HG03432 (cell line): ENCODE data around the gene CSF2RB.
A peak's percentile ranks its signal among the peaks of the same experiment; 100 is the strongest.
"Not testable (repeated sequence)": the region's sequence is repeated elsewhere in the genome, so short reads cannot be mapped to it uniquely, and the experiment has no call there.

Experiments used
- ATAC-seq: cut with Tn5 transposase; IDR thresholded peaks from one replicate; pipeline ENCODE4 v1.9.1; 2021; ENCODE audit warnings: mild to moderate bottlenecking, moderate library complexity; ENCODE audit not compliant: unreplicated experiment

The CSF2RB gene

GRCh38 chr22:36963302-36963701 lies 49.9 kb downstream of the CSF2RB start:
- ATAC-seq: no peak

- ATAC-seq: no peak
These were observed 50.7 kb downstream of the CSF2RB start for GRCh38 chr22:36964106-36964505.

- no peak for ATAC-seq
These were observed 52.3 kb downstream of the CSF2RB start for GRCh38 chr22:36965696-36966095.

GRCh38 chr22:36966851-36967540 lies 53.6 kb downstream of the CSF2RB start:
- no peak for ATAC-seq

GRCh38 chr22:36968249-36968964 lies 55.0 kb downstream of the CSF2RB start:
- ATAC-seq: no peak

- ATAC-seq: no peak
These were observed 58.1 kb downstream of the CSF2RB start for GRCh38 chr22:36971341-36972125.

GRCh38 chr22:36976606-36977005 lies 63.2 kb downstream of the CSF2RB start:
- ATAC-seq: no peak

- ATAC-seq: no peak
These were observed 64.0 kb downstream of the CSF2RB start for GRCh38 chr22:36977401-36977861.

- ATAC-seq: peak; percentile 56
These were observed 64.7 kb downstream of the CSF2RB start for GRCh38 chr22:36977947-36978660.

- no peak for ATAC-seq
These were observed 65.8 kb downstream of the CSF2RB start for GRCh38 chr22:36979016-36979910.

- ATAC-seq: no peak
These were observed 67.9 kb downstream of the CSF2RB start for GRCh38 chr22:36981247-36981775.

GRCh38 chr22:36982136-36982535 lies 68.7 kb downstream of the CSF2RB start:
- no peak for ATAC-seq

- ATAC-seq: no peak
These were observed 71.9 kb downstream of the CSF2RB start for GRCh38 chr22:36985211-36985889.

- ATAC-seq: no peak
These were observed 72.9 kb downstream of the CSF2RB start for GRCh38 chr22:36986242-36986821.

- ATAC-seq: no peak
These were observed 74.8 kb downstream of the CSF2RB start for GRCh38 chr22:36988075-36988832.

- not testable (repeated sequence) for ATAC-seq
These were observed 75.6 kb downstream of the CSF2RB start for GRCh38 chr22:36989012-36989411.
